Right cardiac atrium (tissue), 5 donors: ENCODE results near the gene ARPP19. TPM values are rescaled to one million over a fixed set of nuclear protein-coding genes. Genes with fewer than 3 reads are reported as not detected.
"Not testable (repeated sequence)": the region's sequence is repeated elsewhere in the genome, so short reads cannot be mapped to it uniquely, and the experiment has no call there.

Source experiments
- ATAC-seq, 2 donors: fragments of 200-7000 bp; cut with Tn5 transposase; one replicate each; pipeline versions ENCODE4 v1.8.0 to v1.9.1; 2020; ENCODE audit warnings: moderate library complexity in 2 of 2, mild to moderate bottlenecking in 1 of 2
- DNase-seq, 3 donors: peaks; one replicate each; pipeline ENCODE4 v3.0.0-alpha.2; 2020
- H3K27ac ChIP-seq: one replicate; pipeline ENCODE4 v1.5.1; 2013; ENCODE audit warnings: mild to moderate bottlenecking, low read length, control low read depth, moderate library complexity
- H3K27me3 ChIP-seq: one replicate; pipeline ENCODE4 v1.6.1; 2013; ENCODE audit not compliant: control insufficient read depth, insufficient read depth
- H3K4me1 ChIP-seq: one replicate; pipeline ENCODE4 v1.6.1; 2013; ENCODE audit warnings: low read length; ENCODE audit not compliant: control insufficient read depth, insufficient read depth
- H3K4me3 ChIP-seq: one replicate; pipeline ENCODE4 v1.5.1; 2013; ENCODE audit warnings: low read length, control low read depth
- H3K9me3 ChIP-seq: one replicate; pipeline ENCODE4 v1.6.1; 2013; ENCODE audit warnings: low read length; ENCODE audit not compliant: control insufficient read depth
- WGBS: extraction: QIAGEN DNeasy Blood & Tissue Kit; methylation state at CpG from one replicate; pipeline ENCODE4 v1.1.7; 2013; 5-methylcytosine and 5-hydroxymethylcytosine counted together
- intact Hi-C, 4 donors: fragments of 100-400 bp; cut with DNase I; formaldehyde crosslinking; loops; one replicate each; pipeline versions ENCODE4 v1.11.0 to v1.14.0; 2022 to 2023
- polyA plus RNA-seq: library from polyadenylated mRNA; stranded (reverse); fragments of 200-250 nt; gene quantifications from one replicate; pipeline ENCODE4 v1.2.3, GENCODE V29; 2013
- total RNA-seq, 4 donors: library from RNA; stranded (reverse); fragmentation: NEBNext Ultra II Directional; extraction: Animal tissue kit (Norgen Biotek cat#: 25700); gene quantifications; one replicate each; pipeline ENCODE4 v1.2.1, GENCODE V29; 2021
- donor health status: healthy with polysubstance abuse.
- donor health status: DM: no; HTN: yes; CAD: no.
- donor health status: DM: no; HTN: no; CAD: no.
- donor health status: DM: no; HTN: yes; CAD: no; lungs with severe emphysema.
- donor health status: DM: yes; HTN: yes; CAD: no.

ARPP19 gene
- total and polyA plus RNA-seq, 5 donors = 70.3 to 179 (median 154) TPM

DNA sequence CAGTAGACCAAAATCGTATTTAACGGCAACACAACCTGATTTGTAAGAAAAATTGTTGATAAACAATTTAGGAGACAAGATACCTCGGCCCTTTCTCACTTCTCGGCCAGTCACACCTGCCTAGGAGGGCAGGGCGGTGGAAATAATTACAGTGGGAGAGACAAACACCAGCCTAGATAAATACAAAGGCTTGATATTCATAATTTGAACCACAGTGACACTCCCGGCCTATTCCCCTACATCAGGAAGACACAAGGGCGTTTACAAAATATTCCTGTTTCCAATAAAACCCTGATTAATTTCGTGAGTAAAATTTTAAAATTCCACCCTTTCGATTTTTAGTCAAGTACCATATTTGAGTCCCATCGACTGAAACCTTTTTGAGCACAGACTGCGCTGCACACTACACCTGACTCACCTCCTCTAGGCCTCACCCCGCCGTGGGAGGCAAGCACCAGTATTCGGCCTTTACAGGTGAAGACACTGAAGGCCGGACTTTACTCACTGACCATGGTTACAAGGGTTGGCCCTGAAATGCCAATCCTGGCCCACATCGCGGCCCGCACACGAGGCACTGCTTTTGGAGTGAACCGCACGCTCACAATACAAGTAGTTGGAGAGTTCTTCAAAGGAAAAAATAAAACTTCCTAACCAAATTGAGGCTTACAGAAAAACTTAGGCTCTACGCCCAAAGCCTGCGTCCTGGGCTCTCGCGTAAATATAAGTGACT lies 794 bp downstream of the ARPP19 start:
- peak in 2 of 3 donors; percentile 38 to 55 for DNase-seq
- intact Hi-C loops = loop anchor here in 1 of 4 donors (10.0 kb wide), 1 partner anchor 233 kb away; no protein-coding TSS in a partner anchor
- no peaks in the 10 kb centered on the region for H3K27me3 ChIP-seq
- 3% methylated on average over 25 of the region's 25 CpGs for WGBS
- H3K4me3 ChIP-seq = peak overlapping the region; percentile 82
- no peaks in the 10 kb centered on the region for H3K9me3 ChIP-seq
- H3K27ac ChIP-seq = peak overlapping the region; percentile 80
- H3K4me1 ChIP-seq = peaks cover 3% of the 10 kb centered on the region
- peak; percentile 20 to 26 for ATAC-seq

DNA sequence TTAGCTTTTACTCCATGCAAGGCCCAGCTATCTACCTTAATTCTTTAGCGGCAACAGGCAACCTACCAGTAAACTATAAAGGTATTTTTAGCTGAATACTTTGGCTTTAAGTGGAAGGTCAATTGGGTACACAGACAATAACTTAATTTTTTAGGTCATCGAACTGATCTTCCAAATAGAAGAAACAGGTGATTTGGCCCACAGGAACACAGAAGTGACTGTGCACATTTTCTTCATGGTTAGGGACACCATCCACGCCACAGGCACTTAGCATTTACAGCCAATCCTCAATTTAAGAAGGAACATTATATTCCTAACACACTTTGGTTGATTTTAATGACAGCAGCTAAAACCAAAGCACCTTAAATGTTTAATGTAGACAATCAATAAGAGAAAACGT lies 1.9 kb downstream of the ARPP19 start:
- H3K9me3 ChIP-seq = no peaks in the 10 kb centered on the region
- no peak overlapping the region for H3K27ac ChIP-seq
- intact Hi-C loops = loop anchor here in 1 of 4 donors (10.0 kb wide), 1 partner anchor 232 kb away; no protein-coding TSS in a partner anchor
- WGBS = 56% methylated on average over 4 of the region's 4 CpGs
- DNase-seq (no peak), ATAC-seq (no peak)
- H3K27me3 ChIP-seq = no peaks in the 10 kb centered on the region
- H3K4me1 ChIP-seq = peaks cover 4% of the 10 kb centered on the region
- H3K4me3 ChIP-seq = peak overlapping the region; percentile 82

DNA sequence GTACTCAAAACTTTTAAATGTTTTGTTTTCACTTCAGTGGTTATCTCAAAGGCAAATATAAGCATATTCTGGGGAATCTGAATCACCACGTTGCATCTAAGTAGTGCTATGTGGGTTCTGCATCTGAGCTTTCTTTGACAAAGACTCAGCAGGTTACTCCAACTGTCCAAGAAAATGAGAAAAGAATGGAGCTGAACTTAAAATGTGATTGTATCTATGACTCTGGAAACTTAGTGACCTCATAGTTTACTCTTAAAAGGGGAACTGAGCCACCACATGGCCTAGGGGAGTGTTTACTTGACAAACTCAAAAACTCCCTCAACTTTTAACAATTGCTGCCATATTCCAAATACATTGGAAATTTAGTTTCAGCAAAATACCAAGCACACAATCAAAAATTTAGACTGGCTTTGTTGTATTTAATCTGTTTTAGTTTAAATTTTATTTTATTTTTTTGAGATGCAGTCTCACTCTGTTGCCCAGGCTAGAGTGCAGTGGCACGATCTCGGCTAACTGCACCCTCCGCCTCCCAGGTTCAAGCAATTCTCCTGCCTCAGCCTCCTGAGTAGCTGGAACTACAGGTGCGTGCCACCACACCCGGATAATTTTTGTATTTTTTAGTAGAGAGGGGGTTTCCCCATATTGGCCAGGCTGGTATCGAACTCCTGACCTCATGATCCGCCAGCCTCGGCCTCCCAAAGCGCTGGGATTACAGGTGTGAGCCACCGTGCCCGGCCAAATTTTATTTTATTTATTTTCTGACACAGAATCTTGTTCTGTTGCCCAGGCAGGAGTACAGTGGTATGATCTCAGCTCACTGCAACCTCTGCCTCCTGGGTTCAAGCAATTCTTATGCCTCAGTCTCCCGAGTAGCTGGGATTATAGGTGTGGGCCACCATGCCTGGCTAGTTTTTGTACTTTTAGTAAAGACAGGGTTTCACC lies 3.1 kb downstream of the ARPP19 start:
- H3K4me3 ChIP-seq, DNase-seq, ATAC-seq, H3K4me1 ChIP-seq, H3K27me3 ChIP-seq, H3K9me3 ChIP-seq: not testable (repeated sequence)
- intact Hi-C loops = loop anchor here in 1 of 4 donors (10.0 kb wide), 1 partner anchor 231 kb away; no protein-coding TSS in a partner anchor
- WGBS = 91% methylated on average over 13 of the region's 13 CpGs
- H3K27ac ChIP-seq = peak overlapping the region; percentile 17

DNA sequence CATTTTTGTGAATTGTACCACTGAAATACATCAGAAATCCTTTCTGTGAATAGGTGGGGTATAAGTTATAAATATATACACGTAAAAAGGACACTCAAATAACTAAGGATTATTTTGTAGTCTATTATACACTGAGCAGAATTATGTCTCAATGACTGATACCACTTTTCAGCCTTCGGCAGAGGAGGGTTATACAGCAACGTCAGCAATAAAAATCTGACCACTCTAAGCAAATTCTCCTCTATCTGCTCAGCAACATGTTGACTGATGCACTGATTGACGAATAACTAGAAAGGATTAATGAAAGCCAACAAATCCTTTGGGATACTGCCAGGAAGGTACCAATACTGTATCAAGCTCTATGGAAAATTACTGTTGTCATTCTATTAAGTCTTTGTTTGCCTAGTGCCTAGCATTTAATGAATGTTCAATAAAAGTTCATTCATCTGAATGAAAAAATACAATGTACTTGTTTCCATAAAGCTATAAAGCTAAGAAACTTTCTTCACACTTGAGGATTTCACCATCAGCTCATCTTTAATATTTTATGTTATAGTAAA lies 5.2 kb downstream of the ARPP19 start:
- Histone ChIP-seq H3K4me3 (no peak overlapping the region), H3K27me3 (no peaks in the 10 kb centered on the region), H3K27ac (no peak overlapping the region), H3K9me3 (no peaks in the 10 kb centered on the region), H3K4me1 (peaks cover 6% of the 10 kb centered on the region)
- DNase-seq = no peak
- no peak for ATAC-seq
- 79% methylated on average over 4 of the region's 4 CpGs for WGBS
- intact Hi-C loops = loop anchor here in 1 of 4 donors (10.0 kb wide), 1 partner anchor 229 kb away; no protein-coding TSS in a partner anchor

DNA sequence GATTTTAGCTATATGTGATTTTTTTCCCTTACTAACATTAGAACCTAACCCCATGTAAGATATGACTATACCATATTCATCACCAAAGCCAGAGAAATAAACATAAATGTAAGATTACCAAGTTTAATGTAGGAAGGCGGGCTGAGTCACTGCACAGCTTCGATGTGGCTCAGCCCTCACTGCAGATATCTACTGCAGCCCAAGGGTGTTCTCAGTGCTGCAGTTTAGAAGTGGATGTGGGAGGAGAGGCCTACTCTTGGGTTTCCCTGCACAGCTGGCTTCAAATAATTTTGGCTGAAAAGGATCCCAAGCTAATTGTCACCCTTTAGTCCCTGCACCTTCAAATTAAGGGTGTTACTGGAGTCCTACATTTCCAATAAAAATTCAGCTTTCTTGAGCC lies 9.3 kb downstream of the ARPP19 start:
- H3K4me1 ChIP-seq = peaks cover 9% of the 10 kb centered on the region

DNA sequence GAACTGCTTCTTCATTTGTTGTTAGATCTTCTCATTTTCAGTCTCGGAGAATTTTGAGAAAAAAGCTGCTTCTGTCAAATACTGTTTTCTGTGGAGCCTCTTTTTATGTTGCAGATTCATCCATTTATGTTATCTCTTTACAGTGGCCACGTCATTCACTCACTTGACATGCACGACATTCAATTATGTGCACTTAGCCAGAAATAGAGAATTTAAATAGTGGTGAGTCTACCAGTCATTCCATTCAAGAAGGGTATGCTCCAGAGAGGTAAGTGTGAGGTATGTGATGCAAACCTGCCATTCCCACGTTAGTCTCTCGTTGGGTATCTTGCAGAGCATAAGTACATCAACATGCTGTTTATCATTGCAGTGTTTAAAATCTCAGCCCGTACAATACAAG lies 9.8 kb downstream of the ARPP19 start:
- Histone ChIP-seq H3K4me1 (peaks cover 7% of the 10 kb centered on the region), H3K27ac (no peak overlapping the region), H3K9me3 (no peaks in the 10 kb centered on the region), H3K4me3 (no peak overlapping the region), H3K27me3 (no peaks in the 10 kb centered on the region)
- intact Hi-C loops = no loop called here
- ATAC-seq (peak in 1 of 2 donors; percentile 13), DNase-seq (no peak)
- 66% methylated on average over 6 of the region's 6 CpGs for WGBS

More for the DNA sequence above, 9.3 kb downstream of the ARPP19 start:
- no peak for DNase-seq
- Histone ChIP-seq H3K27ac (no peak overlapping the region), H3K4me3 (no peak overlapping the region), H3K27me3 (no peaks in the 10 kb centered on the region), H3K9me3 (no peaks in the 10 kb centered on the region)
- intact Hi-C loops = no loop called here
- 63% methylated on average over 2 of the region's 2 CpGs for WGBS
- ATAC-seq = peak in 1 of 2 donors; percentile 51

DNA sequence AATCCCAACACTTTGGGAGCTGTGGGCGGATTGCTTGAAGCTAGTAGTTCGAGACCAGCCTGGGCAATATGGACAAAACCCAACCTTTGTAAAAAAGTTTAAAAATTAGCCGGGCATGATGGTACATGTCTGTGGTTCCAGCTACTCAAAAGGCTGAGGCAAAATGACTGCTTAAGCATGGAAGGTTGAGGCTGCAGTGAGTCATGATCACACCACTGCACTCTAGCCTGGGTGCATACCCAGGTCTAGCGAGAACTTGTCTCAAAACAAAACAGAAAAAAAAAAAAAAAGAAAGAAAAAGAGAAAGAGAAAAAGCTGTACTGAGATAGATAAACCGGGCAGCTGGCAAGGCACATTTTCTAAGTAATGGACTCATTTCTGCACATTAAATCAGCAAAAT lies 10.6 kb downstream of the ARPP19 start:
- Histone ChIP-seq H3K27ac (peak overlapping the region; percentile 4), H3K9me3 (no peaks in the 10 kb centered on the region), H3K4me3 (no peak overlapping the region), H3K4me1 (peaks cover 6% of the 10 kb centered on the region), H3K27me3 (no peaks in the 10 kb centered on the region)
- DNase-seq (no peak), ATAC-seq (peak in 1 of 2 donors; percentile 37)
- WGBS = 90% methylated on average over 5 of the region's 5 CpGs
- intact Hi-C loops = no loop called here

DNA sequence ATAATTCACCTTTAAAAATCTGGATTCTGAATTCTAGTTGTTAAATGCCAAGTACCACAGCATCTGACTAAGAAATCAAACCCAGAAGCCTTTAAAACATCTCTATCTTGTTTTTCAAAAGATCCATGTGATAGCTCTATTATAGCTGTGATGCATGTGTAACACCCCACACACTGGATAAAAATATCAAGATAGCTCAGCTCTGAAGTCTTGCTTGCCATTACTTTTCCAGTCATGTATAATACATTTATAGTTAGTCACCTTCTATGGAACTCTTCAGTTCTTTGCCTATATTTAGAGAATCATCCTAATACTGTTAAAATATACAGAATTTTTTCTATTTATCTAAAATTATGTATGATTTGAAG lies 11.6 kb downstream of the ARPP19 start:
- intact Hi-C loops = no loop called here
- Histone ChIP-seq H3K27ac (no peak overlapping the region), H3K4me1 (peaks cover 5% of the 10 kb centered on the region), H3K4me3 (no peak overlapping the region), H3K27me3 (no peaks in the 10 kb centered on the region), H3K9me3 (no peaks in the 10 kb centered on the region)
- ATAC-seq (no peak), DNase-seq (no peak)

DNA sequence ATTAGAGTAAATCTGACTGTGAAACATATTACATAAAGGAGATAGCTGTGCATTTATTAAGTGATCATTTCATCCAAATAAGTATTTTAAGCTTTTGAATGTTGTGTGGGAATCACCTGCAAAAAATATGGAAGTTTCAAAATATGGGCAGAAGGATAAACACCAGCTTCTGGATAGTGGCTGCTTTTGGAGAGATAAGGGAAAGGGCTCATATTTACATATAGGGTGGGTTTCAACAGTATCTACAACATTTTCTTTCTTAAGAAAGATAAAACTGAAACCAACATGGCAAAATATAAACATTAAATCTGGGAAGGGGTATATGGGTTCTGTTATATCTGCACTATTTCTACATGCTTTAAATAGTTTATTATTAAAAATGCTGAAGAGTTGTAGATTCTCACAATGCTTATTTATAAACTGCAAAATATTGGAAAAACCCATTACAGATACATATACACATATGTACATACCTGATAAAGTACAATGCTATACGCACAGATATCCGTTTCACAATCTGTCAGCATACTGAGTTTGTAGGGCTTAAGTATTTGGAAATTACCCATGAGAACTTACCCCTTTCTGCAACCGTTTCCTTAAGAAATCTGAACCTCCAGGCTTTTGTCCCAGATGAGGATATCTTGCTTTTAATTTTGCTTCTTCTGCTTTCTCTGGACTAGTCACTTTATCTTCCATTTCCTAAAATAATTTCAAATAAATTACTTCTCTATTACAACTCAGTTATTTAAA lies 12.1 kb downstream of the ARPP19 start:
- no peaks in the 10 kb centered on the region for H3K9me3 ChIP-seq
- ATAC-seq = no peak
- H3K27me3 ChIP-seq = no peaks in the 10 kb centered on the region
- H3K27ac ChIP-seq = no peak overlapping the region
- no peak for DNase-seq
- H3K4me3 ChIP-seq = no peak overlapping the region
- 65% methylated on average over 3 of the region's 3 CpGs for WGBS
- intact Hi-C loops = no loop called here
- peaks cover 5% of the 10 kb centered on the region for H3K4me1 ChIP-seq

DNA sequence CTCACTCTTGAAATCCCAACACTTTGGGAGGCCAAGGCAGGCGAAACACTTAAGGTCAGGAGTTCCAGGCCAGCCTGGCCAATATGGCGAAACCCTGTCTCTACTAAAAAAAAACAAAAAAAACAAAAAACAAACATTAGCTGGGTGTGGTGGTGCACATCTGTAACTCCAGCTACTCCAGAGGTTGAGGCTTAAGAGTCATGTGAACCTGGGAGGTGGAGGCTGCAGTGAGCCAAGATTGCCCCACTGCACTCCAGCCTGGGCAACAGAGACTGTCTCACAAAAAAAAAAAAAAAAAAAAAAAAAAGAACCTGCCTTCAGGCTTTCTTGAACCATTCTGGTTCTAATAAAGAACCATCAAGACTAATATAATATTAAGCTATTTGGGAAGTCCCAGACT lies 16.5 kb downstream of the ARPP19 start:
- Histone ChIP-seq H3K9me3 (no peaks in the 10 kb centered on the region), H3K27me3 (no peaks in the 10 kb centered on the region), H3K4me1 (no peaks in the 10 kb centered on the region), H3K27ac (no peak overlapping the region), H3K4me3 (no peak overlapping the region)
- ATAC-seq (no peak), DNase-seq (no peak)
- WGBS = 92% methylated on average over 2 of the region's 2 CpGs
- intact Hi-C loops = no loop called here
